Lower lobe of right lung (tissue), 2 donors: ENCODE data around the gene POU6F2. TPM values are rescaled to one million over a fixed set of nuclear protein-coding genes. Genes with fewer than 3 reads are reported as not detected.

ENCODE experiments used
- ATAC-seq, 2 donors: fragments of 200-7000 bp; cut with Tn5 transposase; one replicate each; pipeline ENCODE4 v1.9.1; 2020 to 2022; ENCODE audit warnings: mild to moderate bottlenecking in 2 of 2, moderate library complexity in 2 of 2
- DNase-seq: peaks from one replicate; pipeline ENCODE4 v3.0.0-alpha.2; 2020
- H3K27ac ChIP-seq: fragments of 200-600 bp; one replicate; pipeline ENCODE4 v1.8.0; 2022
- H3K27me3 ChIP-seq: fragments of 200-600 bp; one replicate; pipeline ENCODE4 v1.8.0; 2022; ENCODE audit warnings: low read depth
- H3K36me3 ChIP-seq: fragments of 200-600 bp; one replicate; pipeline ENCODE4 v1.8.0; 2022; ENCODE audit warnings: mild to moderate bottlenecking
- H3K4me1 ChIP-seq: fragments of 200-600 bp; one replicate; pipeline ENCODE4 v1.8.0; 2022
- H3K4me3 ChIP-seq: fragments of 200-600 bp; one replicate; pipeline ENCODE4 v1.8.0; 2022; ENCODE audit warnings: mild to moderate bottlenecking
- H3K9me3 ChIP-seq: fragments of 200-600 bp; one replicate; pipeline ENCODE4 v1.8.0; 2022
- CTCF ChIP-seq: fragments of 200-600 bp; IDR thresholded peaks from one replicate; pipeline ENCODE4 v1.8.0; 2022; ENCODE audit warnings: antibody characterized with exemption, mild to moderate bottlenecking
- intact Hi-C: fragments of 100-400 bp; cut with DNase I; formaldehyde crosslinking; loops from one replicate; pipeline ENCODE4 v1.11.0; 2022
- total RNA-seq: library from RNA; stranded (reverse); fragmentation: NEBNext Ultra II Directional; extraction: Animal tissue kit (Norgen Biotek cat#: 25700); gene quantifications from one replicate; pipeline ENCODE4 v1.2.1, GENCODE V29; 2021
- donor health status: DM: no; HTN: yes; CAD: no; lungs with severe emphysema.

The POU6F2 gene
- total RNA-seq, 1 donor from 2014 or later: not detected

GRCh38 chr7:39480901-39481300 lies 503.2 kb downstream of the POU6F2 start:
- intact Hi-C loops: no loop called here
- Histone ChIP-seq H3K27me3 (no peaks in the 10 kb centered on the region), H3K36me3 (no peaks in the 10 kb centered on the region), H3K9me3 (no peaks in the 10 kb centered on the region), H3K4me1 (no peaks in the 10 kb centered on the region), H3K4me3 (no peak overlapping the region), H3K27ac (no peak overlapping the region)
- TF ChIP-seq CTCF: no peak
- ATAC-seq (no peak), DNase-seq (no peak)

- no peak for TF ChIP-seq CTCF
- ATAC-seq (no peak), DNase-seq (no peak)
- intact Hi-C loops: no loop called here
- Histone ChIP-seq H3K4me3 (no peak overlapping the region), H3K9me3 (no peaks in the 10 kb centered on the region), H3K36me3 (no peaks in the 10 kb centered on the region), H3K27ac (no peak overlapping the region), H3K27me3 (no peaks in the 10 kb centered on the region), H3K4me1 (no peaks in the 10 kb centered on the region)
Measured at GRCh38 chr7:39488467-39489393, 511.0 kb downstream of the POU6F2 start.

- Histone ChIP-seq H3K36me3 (no peaks in the 10 kb centered on the region), H3K27ac (no peak overlapping the region), H3K27me3 (no peaks in the 10 kb centered on the region), H3K9me3 (no peaks in the 10 kb centered on the region), H3K4me3 (no peak overlapping the region), H3K4me1 (no peaks in the 10 kb centered on the region)
- no peak for TF ChIP-seq CTCF
- intact Hi-C loops: no loop called here
- ATAC-seq (no peak), DNase-seq (no peak)
Measured at GRCh38 chr7:39490296-39490695, 512.6 kb downstream of the POU6F2 start.

- H3K27me3 ChIP-seq: no peaks in the 10 kb centered on the region
- no peak overlapping the region for H3K4me3 ChIP-seq
- DNase-seq: no peak
- no peak for ATAC-seq
- intact Hi-C loops: no loop called here
- no peaks in the 10 kb centered on the region for H3K9me3 ChIP-seq
- no peaks in the 10 kb centered on the region for H3K4me1 ChIP-seq
- H3K27ac ChIP-seq: no peak overlapping the region
- TF ChIP-seq CTCF: no peak
- H3K36me3 ChIP-seq: no peaks in the 10 kb centered on the region
Measured at GRCh38 chr7:39493934-39494333, 516.2 kb downstream of the POU6F2 start.

GRCh38 chr7:39501358-39501757 lies 523.6 kb downstream of the POU6F2 start:
- Histone ChIP-seq H3K36me3 (no peaks in the 10 kb centered on the region), H3K27ac (no peak overlapping the region), H3K27me3 (no peaks in the 10 kb centered on the region), H3K4me1 (no peaks in the 10 kb centered on the region), H3K9me3 (no peaks in the 10 kb centered on the region), H3K4me3 (no peak overlapping the region)
- ATAC-seq: no peak
- no peak for DNase-seq
- intact Hi-C loops: no loop called here
- TF ChIP-seq CTCF: no peak
